Endothelial cell of umbilical vein (primary cell): Measurements from ENCODE around the gene ZNF256. TPM values are rescaled to one million over a fixed set of nuclear protein-coding genes. Genes with fewer than 3 reads are reported as not detected.

Experiments used
- BruUV-seq: library from RNA; stranded (reverse); fragments of 400-500 nt; replicated peaks from 2 replicates; lab custom pipeline; 2021; lab: Mats Ljungman, UMichigan
- CTCF ChIA-PET: fragments of 300-600, 350-600 bp; sonication (Branson Sonifier 250); formaldehyde crosslinking; loops from one replicate; lab custom pipeline; 2021; ENCODE audit warnings: antibody characterized with exemption, inconsistent platforms; lab: Charles Lee
- POLR2A ChIA-PET: fragments of 300-600, 350-600 bp; sonication (Branson Sonifier 250); formaldehyde crosslinking; loops from one replicate; lab custom pipeline; 2021; ENCODE audit warnings: antibody characterized with exemption, inconsistent platforms; lab: Charles Lee
- DNase-seq: peaks from one replicate; pipeline ENCODE4 v3.0.0-alpha.2; 2011; ENCODE audit warnings: low read depth, low spot score
- FAIRE-seq: peaks from 2 replicates; lab custom pipeline; 2011; peaks lifted over from hg19 to GRCh38; lab: Jason Lieb, UNC
- H2AFZ ChIP-seq: 2 replicates; pipeline ENCODE4 v1.6.0; 2012; ENCODE audit warnings: low read depth, low read length, control low read depth, inconsistent platforms
- H3K27ac ChIP-seq: 2 replicates; pipeline ENCODE4 v1.5.1; 2011; ENCODE audit warnings: low read depth, mild to moderate bottlenecking, control low read depth, low read length, moderate library complexity; ENCODE audit not compliant: insufficient read depth
- H3K27me3 ChIP-seq, 2 experiments: 2 replicates each; pipeline versions ENCODE4 v1.6.0 to v1.6.1; 2011; ENCODE audit warnings: low read length in 2 of 2, mixed read lengths in 1 of 2; ENCODE audit not compliant: control insufficient read depth in 2 of 2, insufficient read depth in 2 of 2
- H3K36me3 ChIP-seq, 2 experiments: 2 replicates in 1 of 2; 3 replicates in 1 of 2; pipeline ENCODE4 v1.5.1; 2011; ENCODE audit warnings: low read length in 2 of 2, mild to moderate bottlenecking in 1 of 2, moderate library complexity in 1 of 2; ENCODE audit not compliant: control insufficient read depth in 2 of 2, insufficient read depth in 2 of 2; ENCODE audit errors: extremely low read depth in 1 of 2
- H3K4me1 ChIP-seq: 3 replicates; pipeline ENCODE4 v1.5.1; 2011; ENCODE audit warnings: mild to moderate bottlenecking, low read length; ENCODE audit not compliant: control insufficient read depth, insufficient read depth; ENCODE audit errors: extremely low read depth
- H3K4me2 ChIP-seq: 2 replicates; pipeline ENCODE4 v1.6.1; 2011; ENCODE audit warnings: low read length, control low read depth, mixed read lengths; ENCODE audit not compliant: insufficient read depth
- H3K4me3 ChIP-seq, 3 experiments: fragments of 200-600 bp in 1 of 3; sonication (generic), shearing (Covaris generic) in 1 of 3; replicated peaks in 1 of 3; 2 replicates each; pipeline ENCODE4 v1.5.1; 2011 to 2016; ENCODE audit warnings: control low read depth in 3 of 3, low read length in 3 of 3, mild to moderate bottlenecking in 2 of 3, inconsistent platforms in 1 of 3, low read depth in 1 of 3, moderate library complexity in 1 of 3; ENCODE audit not compliant: insufficient read depth in 1 of 3
- H3K79me2 ChIP-seq: 2 replicates; pipeline ENCODE4 v1.6.0; 2012; ENCODE audit warnings: low read length, inconsistent platforms; ENCODE audit not compliant: control insufficient read depth, insufficient read depth
- H3K9ac ChIP-seq: replicated peaks from 2 replicates; pipeline ENCODE3; 2011; ENCODE audit warnings: low read length, control low read depth; ENCODE audit not compliant: insufficient read depth; ENCODE audit errors: extremely low read depth
- H3K9me1 ChIP-seq: replicated peaks from 3 replicates; pipeline ENCODE4 v1.6.0; 2011; ENCODE audit warnings: mild to moderate bottlenecking, low read length; ENCODE audit not compliant: control insufficient read depth, insufficient read depth; ENCODE audit errors: extremely low read depth
- H3K9me3 ChIP-seq: replicated peaks from 2 replicates; pipeline ENCODE4 v1.5.1; 2012; ENCODE audit warnings: low read length, inconsistent platforms; ENCODE audit not compliant: control insufficient read depth, insufficient read depth
- H4K20me1 ChIP-seq: replicated peaks from 2 replicates; pipeline ENCODE3; 2011; ENCODE audit warnings: mild to moderate bottlenecking, low read length; ENCODE audit not compliant: control insufficient read depth, insufficient read depth; ENCODE audit errors: extremely low read depth
- CTCF ChIP-seq, 2 donors: IDR thresholded peaks; 1 replicate in 1 of 2; 2 replicates in 1 of 2; pipeline ENCODE4 v1.5.1; 2011; ENCODE audit warnings: low read length in 2 of 2, mild to moderate bottlenecking in 2 of 2, moderate library complexity in 2 of 2, control low read depth in 1 of 2, inconsistent platforms in 1 of 2, low read depth in 1 of 2; ENCODE audit not compliant: insufficient read depth in 1 of 2; ENCODE audit errors: extremely low read depth in 1 of 2
- EZH2 ChIP-seq: IDR thresholded peaks from 2 replicates; pipeline ENCODE4 v1.6.1; 2012; ENCODE audit warnings: borderline replicate concordance, low read depth, mild to moderate bottlenecking, moderate library complexity, low read length, inconsistent platforms; ENCODE audit not compliant: severe bottlenecking
- FOS ChIP-seq: IDR thresholded peaks from 2 replicates; pipeline ENCODE4 v1.6.1; 2011; ENCODE audit warnings: mild to moderate bottlenecking, low read length, moderate library complexity, borderline replicate concordance; ENCODE audit not compliant: insufficient read depth
- GATA2 ChIP-seq: IDR thresholded peaks from 2 replicates; pipeline ENCODE4 v1.7.0; 2011; ENCODE audit warnings: low read depth, mild to moderate bottlenecking, moderate library complexity, mixed read lengths, low read length; ENCODE audit not compliant: insufficient read length, insufficient read depth
- JUN ChIP-seq: IDR thresholded peaks from 2 replicates; pipeline ENCODE4 v1.6.1; 2011; ENCODE audit warnings: borderline replicate concordance, low read depth; ENCODE audit not compliant: insufficient read length, insufficient read depth
- MAX ChIP-seq: IDR thresholded peaks from 2 replicates; pipeline ENCODE4 v1.6.1; 2011; ENCODE audit not compliant: insufficient read depth, insufficient read length
- MYC ChIP-seq: IDR thresholded peaks from one replicate; pipeline ENCODE4 v1.6.1; 2011; ENCODE audit warnings: mild to moderate bottlenecking, low read depth, low read length
- POLR2A ChIP-seq: IDR thresholded peaks from 2 replicates; pipeline ENCODE4 v1.6.1; 2012; ENCODE audit warnings: low read depth, mild to moderate bottlenecking, control low read depth, low read length
- POLR2AphosphoS5 ChIP-seq: IDR thresholded peaks from 2 replicates; pipeline ENCODE4 v1.6.1; 2012; ENCODE audit warnings: low read depth, mild to moderate bottlenecking, control low read depth, low read length, moderate library complexity; ENCODE audit not compliant: insufficient read depth
- dilution Hi-C: fragments of 300-500 bp; cut with MboI; formaldehyde crosslinking; loops from one replicate; pipeline ENCODE4 v1.15.0; 2019; ENCODE audit warnings: low sequenced_read_pairs; ENCODE audit not compliant: extremely low pct_ligation_motif_present
- intact Hi-C: fragments of 100-400 bp; cut with micrococcal nuclease; formaldehyde crosslinking; loops from one replicate; pipeline ENCODE4 v1.10.0; 2022
- polyA plus RNA-seq, 4 experiments: library from polyadenylated mRNA; depleted of rRNA in 3 of 4; stranded (reverse) in 3 of 4; unstranded in 1 of 4; fragments of >200 nt; gene quantifications; 2 replicates each; pipeline versions ENCODE4 v1.2.1 to v1.2.3, GENCODE V29; 2011 to 2012; ENCODE audit warnings: missing spikeins in 1 of 4
- total RNA-seq: library from RNA; stranded (reverse); gene quantifications from 2 replicates; pipeline ENCODE4 v1.2.3, GENCODE V29; 2021

ZNF256 gene
- total and polyA plus RNA-seq, 2 donors (not counting 3 experiments of a cell fraction or from before 2014, with no cell fraction given): 1.9 to 4.0 TPM

GRCh38 chr19:57903618-57904184 lies 43.8 kb downstream of the ZNF256 start:
- Histone ChIP-seq H3K36me3 (peaks cover 0 to 2% of the 10 kb centered on the region in 2 experiments), H3K79me2 (no peaks in the 10 kb centered on the region), H3K4me3 (no peak overlapping the region), H3K9me3 (peaks cover 4% of the 10 kb centered on the region), H3K4me2 (no peak overlapping the region), H3K4me1 (no peaks in the 10 kb centered on the region), H3K9me1 (no peaks in the 10 kb centered on the region), H3K9ac (no peak overlapping the region), H2AFZ (no peak overlapping the region), H4K20me1 (no peaks in the 10 kb centered on the region), H3K27ac (no peak overlapping the region), H3K27me3 (no peaks in the 10 kb centered on the region)
- TF ChIP-seq POLR2AphosphoS5 (no peak), POLR2A (no peak), MAX (no peak), JUN (no peak), FOS (no peak), GATA2 (no peak), MYC (no peak), CTCF (IDR thresholded peaks at IDR 0.05; ENCODE audit: extremely low read depth in 1 of 2, insufficient read depth in 1 of 2, low read depth in 1 of 2, low read length in 2 of 2) (no peak), EZH2 (no peak)
- DNase-seq: no peak
- no peak for FAIRE-seq
- BruUV-seq: no TSS peak
- ChIA-PET POLR2A (no interaction called here), CTCF (interaction anchor here (1.5 kb wide), 1 partner anchor 13 kb away, joined by 6 read pairs; the partner anchor contains the start of gene ZNF417)
- dilution Hi-C loops (no loop called here), intact Hi-C loops (loop anchor here (1.0 kb wide), 1 partner anchor 165 kb away; no protein-coding TSS in a partner anchor)
